ENCODE data around the gene ME3. TPM values are rescaled to one million over a fixed set of nuclear protein-coding genes. Genes with fewer than 3 reads are reported as not detected.

The ME3 gene
- total and polyA plus RNA-seq, 2 donors (not counting 1 experiment from before 2014, with no cell fraction given): 1.3 TPM; not detected in 1

GRCh38 chr11:86500500-86501140 is 171.8 kb downstream of the ME3 start:
- no peaks in the 10 kb centered on the region for H3K9me3 ChIP-seq (ENCODE audit: control extremely low read depth in 1 of 3, control insufficient read depth in 2 of 3, insufficient read depth in 1 of 3, low read length in 2 of 3)
- H2AFZ ChIP-seq (ENCODE audit: insufficient read depth, low read depth, low read length, poor library complexity, severe bottlenecking): no peak overlapping the region
- H3K4me1 Mint-ChIP-seq: no peaks in the 10 kb centered on the region
- H3K27ac ChIP-seq (ENCODE audit: low read length in 2 of 2): no peak overlapping the region
- TF ChIP-seq EZH2 (IDR thresholded peaks at IDR 0.05; ENCODE audit: borderline replicate concordance, insufficient read depth, low read depth, low read length, poor library complexity, severe bottlenecking) (no peak), CTCF (IDR thresholded peaks at IDR 0.05) (no peak)
- no peak overlapping the region for H3K4me3 Mint-ChIP-seq
- no peaks in the 10 kb centered on the region for H3K27me3 Mint-ChIP-seq
- no peak overlapping the region for H3K4me3 ChIP-seq (ENCODE audit: control extremely low read depth in 1 of 5, extremely low read depth in 1 of 5, insufficient read depth in 1 of 5, low read depth in 2 of 5, low read length in 4 of 5)
- no peak for ATAC-seq (ENCODE audit: low read depth)
- H3K9me3 Mint-ChIP-seq (ENCODE audit: insufficient read depth): no peaks in the 10 kb centered on the region
- intact Hi-C loops (cut with micrococcal nuclease): no loop called here
- H3K79me2 ChIP-seq (ENCODE audit: control insufficient read depth, insufficient read depth, low read length): no peaks in the 10 kb centered on the region
- no peaks in the 10 kb centered on the region for H3K4me1 ChIP-seq (ENCODE audit: control insufficient read depth in 2 of 2, insufficient read depth in 2 of 2, low read length in 2 of 2)
- WGBS (ENCODE audit: insufficient coverage): 50% methylated on average over 1 of the region's 3 CpGs
- H4K20me1 ChIP-seq (ENCODE audit: control insufficient read depth, insufficient read depth, low read length, poor library complexity, severe bottlenecking): no peaks in the 10 kb centered on the region
- ChIA-PET CTCF (no interaction called here), POLR2A (no interaction called here)
- H3K9ac ChIP-seq (ENCODE audit: low read length): no peak overlapping the region
- H3K36me3 ChIP-seq (replicated peaks in 1 of 2; ENCODE audit: control extremely low read depth in 1 of 2, control insufficient read depth in 1 of 2, extremely low read depth in 1 of 2, insufficient read depth in 2 of 2, low read length in 1 of 2): no peaks in the 10 kb centered on the region
- H3K27me3 ChIP-seq (replicated peaks in 1 of 4; ENCODE audit: control extremely low read depth in 1 of 4, control insufficient read depth in 3 of 4, insufficient read depth in 4 of 4, low read length in 3 of 4): peaks cover 0 to 3% (median 0%) of the 10 kb centered on the region in 4 experiments
- H3K27ac Mint-ChIP-seq: no peak overlapping the region
- no peak overlapping the region for H3K4me2 ChIP-seq (replicated peaks; ENCODE audit: low read depth, low read length, poor library complexity, severe bottlenecking)
- no peak for DNase-seq

DNA sequence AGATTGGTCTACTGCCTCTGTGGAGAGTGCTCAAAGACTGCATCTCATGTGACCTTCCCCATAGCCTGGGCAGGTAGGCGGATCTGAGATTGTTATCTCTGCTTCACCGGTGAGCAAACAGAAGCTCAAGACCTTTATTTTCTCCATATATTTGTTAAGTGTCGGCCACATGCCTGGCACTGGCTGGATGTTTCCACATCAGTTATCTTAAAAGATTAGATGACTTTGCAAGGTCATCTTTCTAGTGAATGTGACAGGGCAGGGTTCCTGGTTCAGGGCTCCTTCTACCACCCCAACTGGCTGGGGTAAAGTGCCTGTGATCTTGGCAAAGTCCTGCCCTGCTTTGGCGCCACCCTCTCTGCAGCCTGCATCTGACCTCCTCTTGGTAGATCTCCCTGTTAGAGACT is 172.7 kb downstream of the ME3 start:
- TF ChIP-seq CTCF (IDR thresholded peaks at IDR 0.05) (no peak), EZH2 (IDR thresholded peaks at IDR 0.05; ENCODE audit: borderline replicate concordance, insufficient read depth, low read depth, low read length, poor library complexity, severe bottlenecking) (no peak)
- no CpG with 5 or more reads among the region's 4 CpGs for WGBS (ENCODE audit: insufficient coverage)
- no peak overlapping the region for H2AFZ ChIP-seq (ENCODE audit: insufficient read depth, low read depth, low read length, poor library complexity, severe bottlenecking)
- intact Hi-C loops (cut with micrococcal nuclease): no loop called here
- no peaks in the 10 kb centered on the region for H3K4me1 ChIP-seq (ENCODE audit: control insufficient read depth in 2 of 2, insufficient read depth in 2 of 2, low read length in 2 of 2)
- H3K4me2 ChIP-seq (replicated peaks; ENCODE audit: low read depth, low read length, poor library complexity, severe bottlenecking): no peak overlapping the region
- CTCF ChIA-PET: no interaction called here
- H3K9me3 Mint-ChIP-seq (ENCODE audit: insufficient read depth): no peaks in the 10 kb centered on the region
- no peak overlapping the region for H3K4me3 Mint-ChIP-seq
- DNase-seq: no peak
- H3K27ac ChIP-seq (ENCODE audit: low read length in 2 of 2): no peak overlapping the region
- H3K36me3 ChIP-seq (replicated peaks in 1 of 2; ENCODE audit: control extremely low read depth in 1 of 2, control insufficient read depth in 1 of 2, extremely low read depth in 1 of 2, insufficient read depth in 2 of 2, low read length in 1 of 2): no peaks in the 10 kb centered on the region
- no peaks in the 10 kb centered on the region for H3K27me3 Mint-ChIP-seq
- H4K20me1 ChIP-seq (ENCODE audit: control insufficient read depth, insufficient read depth, low read length, poor library complexity, severe bottlenecking): no peaks in the 10 kb centered on the region
- H3K79me2 ChIP-seq (ENCODE audit: control insufficient read depth, insufficient read depth, low read length): no peaks in the 10 kb centered on the region
- no peak for ATAC-seq (ENCODE audit: low read depth)
- H3K9ac ChIP-seq (ENCODE audit: low read length): no peak overlapping the region
- H3K27me3 ChIP-seq (replicated peaks in 1 of 4; ENCODE audit: control extremely low read depth in 1 of 4, control insufficient read depth in 3 of 4, insufficient read depth in 4 of 4, low read length in 3 of 4): peaks cover 0 to 3% (median 0%) of the 10 kb centered on the region in 4 experiments
- no peak overlapping the region for H3K27ac Mint-ChIP-seq
- H3K4me1 Mint-ChIP-seq: no peaks in the 10 kb centered on the region
- H3K9me3 ChIP-seq (ENCODE audit: control extremely low read depth in 1 of 3, control insufficient read depth in 2 of 3, insufficient read depth in 1 of 3, low read length in 2 of 3): no peaks in the 10 kb centered on the region
- POLR2A ChIA-PET: no interaction called here
- H3K4me3 ChIP-seq (ENCODE audit: control extremely low read depth in 1 of 5, extremely low read depth in 1 of 5, insufficient read depth in 1 of 5, low read depth in 2 of 5, low read length in 4 of 5): no peak overlapping the region
